Panc1 (cell line): ENCODE data around the gene FZR1. TPM values are rescaled to one million over a fixed set of nuclear protein-coding genes. Genes with fewer than 3 reads are reported as not detected.

Source experiments
- ATAC-seq: fragments of 200-7000 bp; cut with Tn5 transposase; 2 replicates; pipeline ENCODE4 v1.9.1; 2020; ENCODE audit warnings: mild to moderate bottlenecking, moderate library complexity
- BruUV-seq: library from RNA; stranded (reverse); fragments of 400-500 nt; replicated peaks from 2 replicates; lab custom pipeline; 2021; lab: Mats Ljungman, UMichigan
- CTCF ChIA-PET: fragments of 300-600 bp; sonication (Branson Sonifier 250); formaldehyde crosslinking; loops from one replicate; lab custom pipeline; 2022; ENCODE audit warnings: antibody characterized with exemption; lab: Charles Lee
- POLR2A ChIA-PET: fragments of 300-600 bp; sonication (Branson Sonifier 250); formaldehyde crosslinking; loops from one replicate; lab custom pipeline; 2022; ENCODE audit warnings: antibody characterized with exemption; lab: Charles Lee
- DNase-seq: peaks from one replicate; pipeline ENCODE4 v3.0.0-alpha.2; 2010; ENCODE audit warnings: low read depth, low spot score
- H3K27ac ChIP-seq: 2 replicates; pipeline ENCODE4 v1.5.1; 2011; ENCODE audit warnings: mild to moderate bottlenecking, low read length, inconsistent platforms
- H3K27me3 ChIP-seq: fragments of 200-500 bp; sonication (Bioruptor generic); 2 replicates; pipeline ENCODE4 v1.6.0; 2014; ENCODE audit warnings: low read length, inconsistent platforms; ENCODE audit not compliant: control insufficient read depth, insufficient read depth
- H3K36me3 ChIP-seq: fragments of 200-500 bp; sonication (Bioruptor generic); 2 replicates; pipeline ENCODE4 v1.5.1; 2014; ENCODE audit warnings: inconsistent platforms, mild to moderate bottlenecking, low read length, moderate library complexity; ENCODE audit not compliant: control insufficient read depth, insufficient read depth
- H3K4me1 ChIP-seq: 2 replicates; pipeline ENCODE4 v1.5.1; 2011; ENCODE audit warnings: inconsistent platforms, mild to moderate bottlenecking, low read length, moderate library complexity; ENCODE audit not compliant: control insufficient read depth, insufficient read depth
- H3K4me3 ChIP-seq, 2 experiments: 2 replicates each; pipeline ENCODE4 v1.5.1; 2011 to 2012; ENCODE audit warnings: low read depth in 2 of 2, low read length in 2 of 2, mild to moderate bottlenecking in 2 of 2, inconsistent platforms in 1 of 2, moderate library complexity in 1 of 2
- H3K9me3 ChIP-seq: fragments of 200-500 bp; sonication (Bioruptor generic); 2 replicates; pipeline ENCODE4 v1.5.1; 2014; ENCODE audit warnings: low read depth, mild to moderate bottlenecking, inconsistent platforms, low read length, moderate library complexity; ENCODE audit not compliant: control insufficient read depth, insufficient read depth
- CTCF ChIP-seq: fragments of 450-650 bp; IDR thresholded peaks from 2 replicates; pipeline ENCODE4 v1.5.1; 2017; ENCODE audit warnings: mild to moderate bottlenecking
- POLR2AphosphoS5 ChIP-seq: IDR thresholded peaks from 2 replicates; pipeline ENCODE4 v1.6.1; 2012; ENCODE audit warnings: mild to moderate bottlenecking, low read depth, low read length, moderate library complexity
- REST ChIP-seq, 2 experiments: IDR thresholded peaks; 2 replicates each; pipeline ENCODE4 v1.6.1; 2011 to 2012; ENCODE audit warnings: low read depth in 2 of 2, control low read depth in 1 of 2, low read length in 1 of 2, mild to moderate bottlenecking in 1 of 2, moderate library complexity in 1 of 2; ENCODE audit not compliant: insufficient read depth in 1 of 2
- SIN3A ChIP-seq: IDR thresholded peaks from 2 replicates; pipeline ENCODE4 v1.6.1; 2012; ENCODE audit warnings: low read depth, mild to moderate bottlenecking, low read length, moderate library complexity, borderline replicate concordance; ENCODE audit not compliant: insufficient read depth
- TCF7L2 ChIP-seq: IDR thresholded peaks from 2 replicates; pipeline ENCODE4 v1.6.1; 2011; ENCODE audit warnings: mild to moderate bottlenecking, low read depth, low read length, inconsistent platforms
- in situ Hi-C: cut with HindIII; loops from 2 replicates; pipeline ENCODE4 v1.10.0; 2016; ENCODE audit warnings: low sequenced_read_pairs, low pct_unique_long_range_greater_than_20kb
- intact Hi-C: fragments of 100-400 bp; cut with micrococcal nuclease; formaldehyde crosslinking; loops from one replicate; pipeline ENCODE4 v1.10.0; 2022; ENCODE audit not compliant: unreplicated experiment
- total RNA-seq: library from RNA; stranded (reverse); gene quantifications from one replicate; pipeline ENCODE4 v1.2.1, GENCODE V29; 2021; ENCODE audit not compliant: unreplicated experiment

FZR1 gene
- total RNA-seq, 1 experiment from 2014 or later = 48.7 TPM

GRCh38 chr19:3481241-3482090 is 24.6 kb upstream of the FZR1 start:
- BruUV-seq = no TSS peak
- H3K27me3 ChIP-seq = no peaks in the 10 kb centered on the region
- intact Hi-C loops = no loop called here

More at GRCh38 chr19:3481241-3482090, 24.6 kb upstream of the FZR1 start:
- DNase-seq (no peak), ATAC-seq (no peak)
- H3K4me1 ChIP-seq = no peaks in the 10 kb centered on the region
- no peak for TF ChIP-seq REST (IDR thresholded peaks at IDR 0.05; ENCODE audit: insufficient read depth in 1 of 2, low read depth in 2 of 2, low read length in 1 of 2)
- TF ChIP-seq POLR2AphosphoS5 = no peak
- TF ChIP-seq CTCF = no peak
- TF ChIP-seq TCF7L2 = no peak
- TF ChIP-seq SIN3A = no peak
- no peak overlapping the region for H3K4me3 ChIP-seq
- in situ Hi-C loops = no loop called here
- no peaks in the 10 kb centered on the region for H3K36me3 ChIP-seq
- H3K9me3 ChIP-seq = no peaks in the 10 kb centered on the region
- no peak overlapping the region for H3K27ac ChIP-seq
- ChIA-PET CTCF (no interaction called here), POLR2A (no interaction called here)
